OCI-LY1 (cell line): Measurements from ENCODE around the gene PRTN3.

Experiments
- H2AFZ ChIP-seq: fragments of 200-600 bp; sonication (generic), shearing (Covaris generic); 2 replicates; pipeline ENCODE4 v1.6.0; 2014; ENCODE audit warnings: antibody characterized with exemption, mild to moderate bottlenecking, low read length
- H3F3A ChIP-seq: fragments of 200-600 bp; sonication (generic), shearing (Covaris generic); 2 replicates; pipeline ENCODE4 v1.6.0; 2014; ENCODE audit warnings: mild to moderate bottlenecking, antibody characterized with exemption, low read length, moderate library complexity; ENCODE audit not compliant: insufficient read depth
- H3K27ac ChIP-seq: fragments of 200-600 bp; sonication (generic); 2 replicates; pipeline ENCODE4 v1.5.1; 2014; ENCODE audit warnings: low read length, mixed run types, mild to moderate bottlenecking, low read depth; ENCODE audit not compliant: poor library complexity, severe bottlenecking
- H3K27me3 ChIP-seq: fragments of 200-600 bp; sonication (generic); 2 replicates; pipeline ENCODE4 v1.6.0; 2014; ENCODE audit warnings: antibody characterized with exemption, mild to moderate bottlenecking, low read length, moderate library complexity; ENCODE audit not compliant: insufficient read depth
- H3K36me3 ChIP-seq: fragments of 200-600 bp; sonication (generic); 2 replicates; pipeline ENCODE4 v1.6.1; 2014; ENCODE audit warnings: mild to moderate bottlenecking, antibody characterized with exemption, low read length, moderate library complexity, mixed read lengths; ENCODE audit not compliant: insufficient read depth
- H3K4me1 ChIP-seq: fragments of 200-600 bp; sonication (generic); 2 replicates; pipeline ENCODE4 v1.5.1; 2014; ENCODE audit warnings: mild to moderate bottlenecking, low read length, moderate library complexity; ENCODE audit not compliant: insufficient read depth, severe bottlenecking
- H3K4me2 ChIP-seq: fragments of 200-600 bp; sonication (generic), shearing (Covaris generic); 2 replicates; pipeline ENCODE4 v1.6.1; 2014; ENCODE audit warnings: low read length
- H3K4me3 ChIP-seq: fragments of 200-600 bp; sonication (generic); 2 replicates; pipeline ENCODE4 v1.5.1; 2014; ENCODE audit warnings: low read length, low read depth, mild to moderate bottlenecking, mixed read lengths; ENCODE audit not compliant: poor library complexity, severe bottlenecking
- H3K79me2 ChIP-seq: fragments of 200-600 bp; shearing (Covaris generic); 2 replicates; pipeline ENCODE4 v1.6.1; 2016; ENCODE audit warnings: mixed run types, low read length, mixed read lengths; ENCODE audit not compliant: insufficient read depth
- H3K9ac ChIP-seq: fragments of 200-600 bp; sonication (generic), shearing (Covaris generic); 2 replicates; pipeline ENCODE4 v1.6.1; 2014; ENCODE audit warnings: mild to moderate bottlenecking, low read length, mixed read lengths
- H3K9me2 ChIP-seq: fragments of 200-600 bp; sonication (generic), shearing (Covaris generic); 2 replicates; pipeline ENCODE4 v1.6.1; 2014; ENCODE audit warnings: low read depth, mild to moderate bottlenecking, low read length, mixed read lengths
- H3K9me3 ChIP-seq: fragments of 200-600 bp; shearing (Covaris generic); 2 replicates; pipeline ENCODE4 v1.6.1; 2014; ENCODE audit warnings: low read length, mixed read lengths
- H4K20me1 ChIP-seq: fragments of 200-600 bp; sonication (generic), shearing (Covaris generic); 2 replicates; pipeline ENCODE4 v1.6.0; 2016; ENCODE audit warnings: mild to moderate bottlenecking, low read length; ENCODE audit not compliant: insufficient read depth
- CTCF ChIP-seq: fragments of 200-600 bp; sonication (generic), shearing (Covaris generic); IDR thresholded peaks from 2 replicates; pipeline ENCODE4 v1.5.1; 2017; ENCODE audit warnings: mild to moderate bottlenecking, antibody characterized with exemption, low read length, moderate library complexity, mixed read lengths
- EZH2 ChIP-seq: fragments of 200-600 bp; sonication (generic), shearing (Covaris generic); IDR thresholded peaks from 2 replicates; pipeline ENCODE4 v1.8.0; 2017; ENCODE audit warnings: borderline replicate concordance, mixed run types, mild to moderate bottlenecking, antibody characterized with exemption, low read length, moderate library complexity, mixed read lengths

Gene PRTN3

DNA sequence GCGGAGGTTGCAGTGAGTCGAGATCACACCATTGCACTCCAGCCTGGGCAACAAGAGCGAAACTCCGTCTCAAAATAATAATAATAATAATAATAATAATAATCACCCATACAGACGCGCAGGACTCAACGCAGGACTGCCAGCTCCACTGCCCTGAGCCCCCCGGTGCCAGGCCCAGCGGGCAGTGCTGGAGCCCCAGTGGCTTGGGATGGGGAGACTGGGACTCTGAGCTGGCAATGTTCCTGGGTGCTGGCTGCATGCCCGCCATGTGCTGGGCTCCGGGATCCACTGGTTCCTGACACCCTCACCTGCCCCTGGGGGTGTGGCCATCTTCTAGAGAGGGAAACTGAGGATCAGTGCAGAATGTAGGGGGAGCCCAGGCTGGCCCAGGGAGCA lies 13.5 kb upstream of the PRTN3 start:
- no peaks in the 10 kb centered on the region for H4K20me1 ChIP-seq

GRCh38 chr19:827710-828321 lies 13.0 kb upstream of the PRTN3 start, which contains the start of gene AZU1:
TSS of gene AZU1 (plus strand) at chr19:827837. CDS start at chr19:827847, 10 bp downstream.
- Histone ChIP-seq H3K4me2 (no peak within 1 kb of the TSS), H4K20me1 (no peaks in the 10 kb centered on the region), H3K36me3 (no peaks in the 10 kb centered on the region), H3K4me3 (no peak within 1 kb of the TSS), H3K4me1 (no peaks in the 10 kb centered on the region), H3K79me2 (no peaks in the 10 kb centered on the region), H3K27ac (no peak within 1 kb of the TSS), H3F3A (no peaks in the 10 kb centered on the region), H3K9ac (no peak within 1 kb of the TSS), H2AFZ (no peak within 1 kb of the TSS), H3K27me3 (peaks cover 4% of the 10 kb centered on the region; the same call in 1 of the 2 replicates), H3K9me3 (no peaks in the 10 kb centered on the region), H3K9me2 (no peaks in the 10 kb centered on the region)
- no peak for TF ChIP-seq CTCF
- TF ChIP-seq EZH2 = no peak

More for the DNA sequence above, 13.5 kb upstream of the PRTN3 start:
- Histone ChIP-seq H2AFZ (no peak overlapping the region), H3K4me3 (no peak overlapping the region), H3K4me1 (no peaks in the 10 kb centered on the region), H3F3A (no peaks in the 10 kb centered on the region), H3K9me2 (no peaks in the 10 kb centered on the region), H3K36me3 (no peaks in the 10 kb centered on the region), H3K27ac (no peak overlapping the region), H3K79me2 (no peaks in the 10 kb centered on the region), H3K4me2 (no peak overlapping the region), H3K27me3 (peaks cover 4% of the 10 kb centered on the region; the same call in 1 of the 2 replicates), H3K9ac (no peak overlapping the region), H3K9me3 (no peaks in the 10 kb centered on the region)
- no peak for TF ChIP-seq CTCF
- TF ChIP-seq EZH2 = no peak

DNA sequence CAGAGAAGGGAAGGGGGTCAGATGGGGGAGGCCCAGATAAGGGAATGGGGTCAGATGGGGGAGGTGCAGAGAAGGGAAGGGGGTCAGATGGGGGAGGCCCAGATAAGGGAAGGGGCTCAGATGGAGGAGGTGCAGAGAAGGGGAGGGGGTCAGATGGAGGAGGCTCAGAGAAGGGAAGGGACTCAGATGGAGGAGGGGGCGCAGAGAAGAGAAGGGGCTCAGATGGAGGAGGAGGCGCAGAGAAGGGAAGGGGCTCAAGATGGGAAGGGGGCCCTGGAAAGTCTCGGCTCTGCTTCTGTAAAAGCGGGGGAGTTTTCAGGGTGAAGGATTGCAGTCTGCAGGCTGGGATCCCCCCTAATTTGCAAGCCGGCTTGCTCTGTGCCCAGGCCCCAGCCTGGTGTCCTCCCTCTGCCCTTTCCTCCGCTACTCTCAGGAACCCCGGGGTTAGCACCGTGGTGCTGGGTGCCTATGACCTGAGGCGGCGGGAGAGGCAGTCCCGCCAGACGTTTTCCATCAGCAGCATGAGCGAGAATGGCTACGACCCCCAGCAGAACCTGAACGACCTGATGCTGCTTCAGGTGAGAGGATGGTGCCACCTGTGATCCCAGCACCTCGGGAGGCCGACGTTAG lies 11.6 kb upstream of the PRTN3 start:
- H3K4me3 ChIP-seq = no peak overlapping the region
- H3K27me3 ChIP-seq = peaks cover 4% of the 10 kb centered on the region; the same call in 1 of the 2 replicates
- H3K9me2 ChIP-seq = no peaks in the 10 kb centered on the region
- H3K36me3 ChIP-seq = no peaks in the 10 kb centered on the region
- H3K4me1 ChIP-seq = no peaks in the 10 kb centered on the region
- no peaks in the 10 kb centered on the region for H4K20me1 ChIP-seq
- H3K4me2 ChIP-seq = no peak overlapping the region
- no peaks in the 10 kb centered on the region for H3F3A ChIP-seq
- H3K9ac ChIP-seq = no peak overlapping the region
- H2AFZ ChIP-seq = no peak overlapping the region
- no peak overlapping the region for H3K27ac ChIP-seq
- H3K9me3 ChIP-seq = no peaks in the 10 kb centered on the region
- TF ChIP-seq EZH2 = no peak
- TF ChIP-seq CTCF = no peak
- H3K79me2 ChIP-seq = no peaks in the 10 kb centered on the region
